ENCODE results near the gene HELZ.

HELZ gene

GRCh38 chr17:67054011-67054591 is 190.9 kb downstream of the HELZ start:
- no peak overlapping the region for H3K4me3 ChIP-seq (ENCODE audit: low read length)
- DNase-seq (ENCODE audit: low read depth) = no peak
- TF ChIP-seq CTCF (conservative IDR thresholded peaks at IDR 0.05; ENCODE audit: low read depth, low read length) = no peak

GRCh38 chr17:67053438-67054000 is 191.5 kb downstream of the HELZ start:
- TF ChIP-seq CTCF (conservative IDR thresholded peaks at IDR 0.05; ENCODE audit: low read depth, low read length) = no peak
- DNase-seq (ENCODE audit: low read depth) = no peak

DNA sequence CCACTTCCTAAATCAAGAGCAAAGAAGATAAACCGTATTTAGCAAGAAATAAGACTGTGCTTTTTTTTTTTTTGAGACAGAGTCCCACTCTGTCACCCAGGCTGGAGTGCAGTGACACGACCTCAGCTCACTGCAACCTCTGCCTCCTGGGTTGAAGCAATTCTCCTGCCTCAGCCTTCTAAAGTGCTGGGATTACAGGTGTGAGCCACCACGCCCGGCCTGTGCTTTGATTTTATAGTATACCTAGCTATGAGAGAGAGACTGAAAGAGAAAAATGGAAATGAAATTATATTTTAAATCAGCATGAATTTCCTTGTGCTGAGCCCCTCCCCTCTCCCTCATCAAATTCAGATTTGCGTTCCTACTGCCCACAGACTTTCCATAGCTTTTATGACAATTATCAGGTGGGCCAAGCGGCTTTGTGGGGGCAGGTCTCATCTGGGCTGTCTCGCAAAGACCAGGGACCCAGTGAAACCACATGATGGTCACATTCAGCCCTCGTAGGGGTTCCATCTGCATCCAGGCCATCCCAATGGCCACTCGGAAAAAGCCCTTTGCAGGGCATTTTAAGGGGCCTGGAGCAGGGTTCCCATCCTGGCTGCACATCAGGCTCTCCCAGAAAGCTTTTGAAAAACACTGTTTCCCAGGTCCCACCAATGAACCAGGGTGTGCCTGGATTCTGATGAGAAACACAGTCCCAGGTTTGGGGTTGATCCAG is 192.1 kb downstream of the HELZ start:
- TF ChIP-seq CTCF (conservative IDR thresholded peaks at IDR 0.05; ENCODE audit: low read depth, low read length) = no peak
- no peak overlapping the region for H3K4me3 ChIP-seq (ENCODE audit: low read length)
- DNase-seq (ENCODE audit: low read depth) = no peak

More at GRCh38 chr17:67053438-67054000, 191.5 kb downstream of the HELZ start:
- H3K4me3 ChIP-seq (ENCODE audit: low read length) = no peak overlapping the region

GRCh38 chr17:67051837-67052236 is 193.2 kb downstream of the HELZ start:
- TF ChIP-seq CTCF (conservative IDR thresholded peaks at IDR 0.05; ENCODE audit: low read depth, low read length) = no peak
- no peak overlapping the region for H3K4me3 ChIP-seq (ENCODE audit: low read length)

DNA sequence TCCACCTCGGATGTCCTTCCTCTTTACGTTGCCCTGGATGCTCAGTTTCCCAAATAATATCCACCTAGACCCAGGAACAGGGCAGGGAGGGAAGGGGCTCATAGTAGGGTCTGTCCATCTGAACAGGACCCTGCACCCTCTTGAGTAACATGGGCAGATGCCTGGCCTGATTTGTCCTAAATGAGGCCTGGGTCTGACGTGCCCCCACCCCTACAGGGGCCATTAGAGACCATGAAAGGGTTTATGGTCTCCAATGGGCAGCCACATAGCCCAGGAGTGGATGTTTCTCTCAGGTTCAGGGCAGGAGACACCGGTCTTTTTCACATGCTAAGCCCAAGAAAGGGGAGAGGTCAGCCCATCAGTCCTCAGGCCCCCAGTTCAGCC is 193.8 kb downstream of the HELZ start:
- DNase-seq (ENCODE audit: low read depth) = no peak
- no peak for TF ChIP-seq CTCF (conservative IDR thresholded peaks at IDR 0.05; ENCODE audit: low read depth, low read length)
- H3K4me3 ChIP-seq (ENCODE audit: low read length) = no peak overlapping the region

More at GRCh38 chr17:67051837-67052236, 193.2 kb downstream of the HELZ start:
- DNase-seq (ENCODE audit: low read depth) = no peak

DNA sequence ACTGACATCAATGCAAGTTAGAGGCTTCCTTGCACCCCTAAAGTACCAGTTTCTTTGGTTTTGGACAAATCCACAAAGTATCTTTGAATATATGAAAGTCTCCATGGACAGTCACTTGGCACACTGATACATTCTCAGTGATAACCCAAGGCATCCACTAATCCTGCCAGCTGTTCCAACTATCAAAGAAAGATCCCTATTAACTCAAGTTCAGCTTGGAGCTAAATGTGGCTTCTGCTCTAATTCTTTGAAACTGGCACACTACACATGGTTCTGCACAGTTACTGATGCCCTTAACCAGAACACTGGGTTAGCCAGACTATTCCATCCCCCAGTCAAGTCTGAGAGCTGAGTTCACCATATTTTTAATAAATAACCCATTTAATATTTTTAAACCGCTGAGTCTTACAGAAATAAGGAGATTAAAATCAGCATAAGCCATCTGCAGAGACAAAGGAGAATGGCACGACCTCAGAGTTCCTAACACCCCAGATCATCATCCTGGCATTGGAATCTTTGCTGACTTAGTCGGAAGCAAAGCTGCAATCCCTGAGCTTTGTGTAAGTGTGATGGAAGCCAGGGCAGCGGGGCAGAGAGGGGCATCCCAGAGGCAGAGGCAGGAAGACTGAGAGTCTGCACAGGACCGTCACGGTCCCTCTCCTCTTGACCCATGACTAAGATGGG is 194.4 kb downstream of the HELZ start:
- TF ChIP-seq CTCF (conservative IDR thresholded peaks at IDR 0.05; ENCODE audit: low read depth, low read length) = no peak
- H3K4me3 ChIP-seq (ENCODE audit: low read length) = no peak overlapping the region
- DNase-seq (ENCODE audit: low read depth) = peak; percentile 87
